GM12875 (cell line): Measurements from ENCODE around the gene ZSWIM3.

Experiments
- H3K4me3 ChIP-seq: one replicate; pipeline ENCODE4 v1.5.1; 2011; ENCODE audit warnings: low read depth, low read length, control low read depth
- CTCF ChIP-seq: IDR thresholded peaks from 2 replicates; pipeline ENCODE4 v1.5.1; 2011; ENCODE audit warnings: low read depth, mild to moderate bottlenecking, control low read depth, inconsistent platforms, low read length, moderate library complexity, borderline replicate concordance; ENCODE audit not compliant: insufficient read depth

Gene ZSWIM3

DNA sequence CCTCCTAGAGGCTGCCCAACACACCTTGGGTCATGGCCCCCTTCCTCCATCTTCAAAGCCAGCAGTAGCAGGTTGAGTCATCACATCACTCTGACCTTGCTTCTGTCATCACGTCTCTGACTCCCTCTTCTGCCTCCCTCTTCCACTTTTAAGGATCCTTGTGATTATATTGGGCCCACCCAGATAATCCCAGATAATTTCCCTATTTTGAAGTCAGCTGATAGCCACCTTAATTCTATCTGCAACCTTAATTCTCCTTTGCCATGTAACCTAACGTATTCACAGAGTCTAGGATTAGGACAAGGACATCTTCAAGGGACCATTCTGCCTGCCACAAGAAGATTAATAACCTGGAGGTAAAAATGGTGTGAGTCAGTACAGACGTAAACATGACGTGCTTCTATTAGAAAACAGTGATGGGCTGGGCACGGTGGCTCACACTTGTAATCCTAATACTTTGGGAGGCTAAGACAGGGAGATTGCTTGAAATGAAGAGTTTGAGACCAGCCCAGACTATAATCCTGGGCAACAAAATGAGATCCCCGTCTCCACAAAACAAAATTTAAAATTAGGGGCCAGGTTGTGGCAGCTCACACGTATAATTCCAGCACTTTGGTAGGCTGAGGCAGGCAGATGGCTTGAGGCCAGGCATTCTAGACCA lies 3.3 kb downstream of the ZSWIM3 start:
- no peak for TF ChIP-seq CTCF
- H3K4me3 ChIP-seq: no peak overlapping the region

GRCh38 chr20:45861221-45862075 lies 4.0 kb downstream of the ZSWIM3 start:
- no peak overlapping the region for H3K4me3 ChIP-seq
- no peak for TF ChIP-seq CTCF

DNA sequence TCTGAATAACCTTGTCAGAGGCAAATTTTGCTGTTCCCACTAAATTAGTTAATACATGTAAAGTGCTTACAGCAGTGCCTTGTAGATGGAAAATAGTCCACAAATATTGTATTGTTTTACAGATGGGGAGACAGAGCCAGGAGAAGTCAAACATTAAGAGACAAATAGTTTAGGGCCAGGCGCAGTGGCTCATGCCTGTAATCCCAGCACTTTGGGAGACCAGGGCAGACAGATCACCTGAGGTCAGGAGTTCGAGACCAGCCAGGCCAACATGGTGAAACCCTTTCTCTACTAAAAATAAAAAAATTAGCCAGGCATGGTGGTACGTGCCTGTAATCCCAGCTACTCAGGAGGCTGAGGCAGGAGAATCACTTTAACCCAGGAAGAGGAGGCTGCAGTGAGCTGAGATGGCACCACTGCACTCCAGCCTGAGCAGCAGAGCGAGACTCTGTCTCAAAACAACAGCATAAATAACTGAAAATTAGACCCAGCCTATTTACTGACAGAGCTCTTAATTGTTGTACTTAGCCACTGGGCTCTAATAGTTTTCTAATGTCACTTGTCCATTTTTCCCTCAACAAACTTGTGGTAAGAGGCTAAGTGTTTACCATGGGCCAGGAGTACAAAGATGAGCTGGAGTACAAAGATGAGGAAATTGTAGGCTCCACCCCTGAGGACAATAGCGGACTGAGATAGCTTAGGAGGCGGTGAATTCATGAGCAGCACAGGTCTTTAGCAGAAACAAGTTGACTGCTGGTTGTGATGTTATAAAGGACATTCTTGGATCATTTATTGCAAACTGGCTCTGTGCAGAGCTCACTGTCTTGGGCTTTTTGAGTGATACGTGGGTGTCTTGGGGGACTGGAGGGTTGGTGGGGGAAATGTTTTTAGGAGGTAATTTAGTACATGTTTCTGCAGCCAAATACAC lies 6.4 kb downstream of the ZSWIM3 start:
- no peak overlapping the region for H3K4me3 ChIP-seq
- TF ChIP-seq CTCF: no peak

DNA sequence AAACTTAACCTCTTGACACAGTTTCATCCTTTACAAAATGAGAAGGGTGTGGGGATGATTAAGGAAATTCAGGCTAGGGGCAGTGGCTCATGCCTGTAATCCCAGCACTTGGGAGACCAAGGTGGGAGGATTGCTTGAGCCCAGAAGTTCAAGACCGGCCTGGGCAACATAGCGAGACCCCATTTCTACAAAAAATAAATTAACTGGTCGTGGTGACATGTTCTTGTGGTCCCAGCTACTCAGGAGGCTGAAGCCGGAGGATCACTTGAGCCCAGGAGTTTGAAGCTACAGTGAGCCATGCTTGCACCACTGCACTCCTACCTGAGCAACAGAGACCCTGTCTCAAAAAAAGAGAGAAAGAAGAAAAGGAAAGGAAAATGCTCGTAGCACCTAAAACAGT lies 9.0 kb downstream of the ZSWIM3 start:
- H3K4me3 ChIP-seq: no peak overlapping the region
- no peak for TF ChIP-seq CTCF

DNA sequence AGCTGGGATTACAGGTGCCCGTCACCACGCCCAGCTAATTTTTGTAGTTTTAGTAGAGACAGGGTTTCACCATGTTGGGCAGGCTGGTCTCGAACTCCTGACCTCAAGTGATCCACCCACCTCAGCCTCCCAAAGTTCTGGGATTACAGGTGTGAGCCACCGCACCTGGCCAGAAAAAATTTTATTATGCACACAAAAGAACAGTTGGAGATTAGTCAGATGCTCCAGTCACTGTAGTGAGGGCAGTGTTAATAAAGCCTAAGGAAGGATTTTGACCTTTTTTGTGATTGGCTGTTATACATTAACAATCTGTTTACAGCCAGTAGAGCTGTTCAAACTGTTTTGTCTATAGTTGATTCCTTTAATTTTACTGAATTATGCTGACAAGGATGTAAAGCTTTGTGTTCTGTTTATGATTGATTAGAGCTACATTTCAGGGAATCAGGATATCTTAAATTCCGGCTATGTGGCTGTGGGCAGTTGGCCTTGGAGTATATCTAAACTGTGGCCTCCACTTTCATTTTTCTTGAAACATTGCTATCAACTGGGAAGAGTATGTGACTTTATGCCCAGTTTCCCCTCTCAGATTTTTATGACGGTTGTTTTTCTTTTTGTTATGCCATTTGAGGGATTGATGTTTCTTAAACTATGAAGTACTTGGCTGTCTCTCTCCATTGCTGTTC lies 9.9 kb downstream of the ZSWIM3 start:
- H3K4me3 ChIP-seq: no peak overlapping the region
- TF ChIP-seq CTCF: no peak

- no peak overlapping the region for H3K4me3 ChIP-seq
- no peak for TF ChIP-seq CTCF
These were observed 10.4 kb downstream of the ZSWIM3 start for GRCh38 chr20:45867819-45868176.
